Measurements from ENCODE around the gene RELN. TPM values are rescaled to one million over a fixed set of nuclear protein-coding genes. Genes with fewer than 3 reads are reported as not detected.

The RELN gene
- total and polyA plus RNA-seq, 9 of the 15 experiments (the other 6 are each of a cell fraction or from before 2014, with no cell fraction given), result 12.9 to 43.2 (median 18.1) TPM

- TF ChIP-seq ZNF140 (CRISPR knock-in tag; IDR thresholded peaks at IDR 0.05) (0 out of 2 replicates have a peak, but pooled peaks have one; percentile 28), ZNF778 (CRISPR knock-in tag; IDR thresholded peaks at IDR 0.05) (no peak), ZZZ3 (IDR thresholded peaks at IDR 0.05) (no peak), SMC3 (conservative IDR thresholded peaks at IDR 0.05; ENCODE audit: insufficient read depth, low read depth, low read length) (no peak), ETV6 (IDR thresholded peaks at IDR 0.05; ENCODE audit: borderline replicate concordance in 1 of 2, low read depth in 2 of 2, low read length in 1 of 2) (no peak), ETV6 (CRISPR knock-in tag; IDR thresholded peaks at IDR 0.05; ENCODE audit: borderline replicate concordance) (no peak), RAD21 (CRISPR knock-in tag; conservative IDR thresholded peaks at IDR 0.05 in 1 of 2, IDR thresholded peaks at IDR 0.05 in 1 of 2) (0 out of 4 replicates have a peak, but pooled peaks of 1 of the 2 experiments have one; percentile 2), ZNF561 (CRISPR knock-in tag; conservative IDR thresholded peaks at IDR 0.05) (no peak), MAFK (IDR thresholded peaks at IDR 0.05; ENCODE audit: low read length) (no peak), ZNF395 (CRISPR knock-in tag; IDR thresholded peaks at IDR 0.05) (peak; percentile 56; the same call in 1 of the 2 replicates), MTA1 (IDR thresholded peaks at IDR 0.05; ENCODE audit: borderline replicate concordance) (0 out of 2 replicates have a peak, but pooled peaks have one; percentile 22), RNF2 (IDR thresholded peaks at IDR 0.05) (no peak), TEAD1 (CRISPR knock-in tag; IDR thresholded peaks at IDR 0.05) (peak in 1 of 2 experiments; percentile 78; a peak in 2 of 4 replicates), ZNF592 (IDR thresholded peaks at IDR 0.05) (peak; percentile 89), L3MBTL2 (IDR thresholded peaks at IDR 0.05) (peak; percentile 70), THRB (CRISPR knock-in tag; conservative IDR thresholded peaks at IDR 0.05) (no peak), CEBPG (CRISPR knock-in tag; IDR thresholded peaks at IDR 0.05) (no peak), CEBPG (tag; conservative IDR thresholded peaks at IDR 0.05 in 1 of 2, IDR thresholded peaks at IDR 0.05 in 1 of 2) (peak; percentile 37 to 74; a peak in 2 of 4 replicates)
These were observed 328.7 kb downstream of the RELN start (continued) for GRCh38 chr7:103660455-103661371.
